Activated T-cell treated with anti-CD3 and anti-CD28 coated beads, Interleukin-2, amount 50 U/mL, for 72 hours (primary cell): ENCODE measurements around the gene SOCS7. TPM values are rescaled to one million over a fixed set of nuclear protein-coding genes. Genes with fewer than 3 reads are reported as not detected.

Experiments
- ATAC-seq, 2 donors: fragments of 150-1000 bp; cut with Tn5 transposase; replicated peaks in 1 of 2; 2 replicates each; pipeline ENCODE4 v1.10.0; 2021; ENCODE audit warnings: moderate library complexity in 2 of 2, mild to moderate bottlenecking in 1 of 2
- DNase-seq, 2 donors: peaks; one replicate each; pipeline ENCODE4 v3.0.0; 2021 to 2022; ENCODE audit warnings: mixed read lengths in 1 of 2
- H3K27ac Mint-ChIP-seq: one replicate; pipeline ENCODE4 v1.8.0; 2022; ENCODE audit warnings: mild to moderate bottlenecking, moderate library complexity, mixed read lengths
- H3K27me3 Mint-ChIP-seq: one replicate; pipeline ENCODE4 v1.8.0; 2022; ENCODE audit warnings: low read depth, mixed read lengths
- H3K36me3 Mint-ChIP-seq, 2 donors: one replicate each; pipeline ENCODE4 v1.8.0; 2022; ENCODE audit warnings: mixed read lengths in 2 of 2, mild to moderate bottlenecking in 1 of 2; ENCODE audit not compliant: insufficient read depth in 2 of 2
- H3K4me1 Mint-ChIP-seq: one replicate; pipeline ENCODE4 v1.8.0; 2022; ENCODE audit warnings: low read depth, mixed read lengths
- H3K4me3 Mint-ChIP-seq, 2 donors: one replicate each; pipeline ENCODE4 v1.8.0; 2022; ENCODE audit warnings: mild to moderate bottlenecking in 2 of 2, mixed read lengths in 2 of 2, moderate library complexity in 2 of 2
- H3K9me3 Mint-ChIP-seq, 2 donors: one replicate each; pipeline ENCODE4 v1.8.0; 2022; ENCODE audit warnings: mixed read lengths in 2 of 2
- total RNA-seq, 2 donors: library from RNA; stranded (reverse); gene quantifications; one replicate each; pipeline ENCODE4 v1.2.3, GENCODE V29; 2022

SOCS7 gene
- total RNA-seq, 2 donors from 2014 or later, result 35.7 to 44.7 TPM

- Mint-ChIP-seq H3K9me3 (no peaks in the 10 kb centered on the region), H3K36me3 (no peaks in the 10 kb centered on the region), H3K4me3 (no peak overlapping the region), H3K27ac (no peak overlapping the region), H3K27me3 (no peaks in the 10 kb centered on the region), H3K4me1 (no peaks in the 10 kb centered on the region)
- DNase-seq (no peak), ATAC-seq (no peak)
These were observed 8.6 kb upstream of the SOCS7 start for GRCh38 chr17:38342886-38343607.

- ATAC-seq (no peak), DNase-seq (no peak)
- no peaks in the 10 kb centered on the region for H3K9me3 Mint-ChIP-seq
- no peaks in the 10 kb centered on the region for H3K36me3 Mint-ChIP-seq
- H3K4me3 Mint-ChIP-seq, result no peak within 1 kb of the TSS
- H3K4me1 Mint-ChIP-seq, result peaks cover under 1% of the 10 kb centered on the region
- no peaks in the 10 kb centered on the region for H3K27me3 Mint-ChIP-seq
- no peak within 1 kb of the TSS for H3K27ac Mint-ChIP-seq
These were observed 7.8 kb upstream of the SOCS7 start, which contains the start of gene GPR179 for GRCh38 chr17:38343608-38344419. Gene GPR179 (minus strand): TSS chr17:38343956. CDS start chr17:38343789, 167 bp downstream.

- no peaks in the 10 kb centered on the region for H3K36me3 Mint-ChIP-seq
- no peaks in the 10 kb centered on the region for H3K9me3 Mint-ChIP-seq
- no peak overlapping the region for H3K4me3 Mint-ChIP-seq
- H3K27me3 Mint-ChIP-seq, result no peaks in the 10 kb centered on the region
- peaks cover 7% of the 10 kb centered on the region for H3K4me1 Mint-ChIP-seq
- no peak for DNase-seq
- no peak overlapping the region for H3K27ac Mint-ChIP-seq
- no peak for ATAC-seq
These were observed 7.3 kb upstream of the SOCS7 start for GRCh38 chr17:38344420-38344745.

GRCh38 chr17:38345743-38346142 is 5.9 kb upstream of the SOCS7 start:
- H3K27me3 Mint-ChIP-seq, result no peaks in the 10 kb centered on the region
- peaks cover 14% of the 10 kb centered on the region for H3K4me1 Mint-ChIP-seq
- no peak for DNase-seq
- H3K36me3 Mint-ChIP-seq, result no peaks in the 10 kb centered on the region
- no peaks in the 10 kb centered on the region for H3K9me3 Mint-ChIP-seq
- no peak overlapping the region for H3K27ac Mint-ChIP-seq
- ATAC-seq, result no peak
- no peak overlapping the region for H3K4me3 Mint-ChIP-seq

GRCh38 chr17:38349097-38349730 is 2.4 kb upstream of the SOCS7 start:
- Mint-ChIP-seq H3K27me3 (no peaks in the 10 kb centered on the region), H3K27ac (no peak overlapping the region)

GRCh38 chr17:38350035-38350434 is 1.6 kb upstream of the SOCS7 start:
- Mint-ChIP-seq H3K36me3 (no peaks in the 10 kb centered on the region), H3K27me3 (no peaks in the 10 kb centered on the region), H3K9me3 (no peaks in the 10 kb centered on the region), H3K4me3 (peak overlapping the region in 1 of 2 donors; percentile 22), H3K27ac (no peak overlapping the region), H3K4me1 (peaks cover 35% of the 10 kb centered on the region)
- ATAC-seq (no peak), DNase-seq (no peak)

More at GRCh38 chr17:38349097-38349730, 2.4 kb upstream of the SOCS7 start:
- DNase-seq (peak; percentile 84 to 86), ATAC-seq (peak; percentile 41 to 51)
- H3K4me1 Mint-ChIP-seq, result peaks cover 27% of the 10 kb centered on the region
- H3K9me3 Mint-ChIP-seq, result no peaks in the 10 kb centered on the region
- no peaks in the 10 kb centered on the region for H3K36me3 Mint-ChIP-seq
- H3K4me3 Mint-ChIP-seq, result peak overlapping the region in 1 of 2 donors; percentile 3

- ATAC-seq (peak in 1 of 2 donors; percentile 1), DNase-seq (peak; percentile 22 to 34)
- H3K4me1 Mint-ChIP-seq, result peaks cover 57% of the 10 kb centered on the region
- no peaks in the 10 kb centered on the region for H3K36me3 Mint-ChIP-seq
- H3K27ac Mint-ChIP-seq, result no peak overlapping the region
- H3K27me3 Mint-ChIP-seq, result no peaks in the 10 kb centered on the region
- peak overlapping the region; percentile 79 to 84 for H3K4me3 Mint-ChIP-seq
- H3K9me3 Mint-ChIP-seq, result no peaks in the 10 kb centered on the region
These were observed 821 bp downstream of the SOCS7 start for GRCh38 chr17:38352245-38353085.

- DNase-seq (no peak), ATAC-seq (no peak)
- Mint-ChIP-seq H3K27ac (no peak overlapping the region), H3K36me3 (no peaks in the 10 kb centered on the region), H3K27me3 (no peaks in the 10 kb centered on the region), H3K9me3 (no peaks in the 10 kb centered on the region), H3K4me1 (peaks cover 60% of the 10 kb centered on the region), H3K4me3 (peak overlapping the region; percentile 79 to 84)
These were observed 1.5 kb downstream of the SOCS7 start for GRCh38 chr17:38353086-38353604.

- no peak for ATAC-seq
- Mint-ChIP-seq H3K27me3 (no peaks in the 10 kb centered on the region), H3K27ac (no peak overlapping the region), H3K9me3 (no peaks in the 10 kb centered on the region), H3K4me1 (peaks cover 60% of the 10 kb centered on the region), H3K36me3 (no peaks in the 10 kb centered on the region), H3K4me3 (peak overlapping the region; percentile 79 to 84)
- DNase-seq, result no peak
These were observed 2.0 kb downstream of the SOCS7 start for GRCh38 chr17:38353668-38354067.

- no peaks in the 10 kb centered on the region for H3K9me3 Mint-ChIP-seq
- DNase-seq (no peak), ATAC-seq (no peak)
- H3K4me1 Mint-ChIP-seq, result peaks cover 54% of the 10 kb centered on the region
- H3K27me3 Mint-ChIP-seq, result no peaks in the 10 kb centered on the region
- H3K27ac Mint-ChIP-seq, result peak overlapping the region; percentile 8
- H3K4me3 Mint-ChIP-seq, result peak overlapping the region; percentile 79 to 84
- H3K36me3 Mint-ChIP-seq, result no peaks in the 10 kb centered on the region
These were observed 2.8 kb downstream of the SOCS7 start for GRCh38 chr17:38354466-38354865.

- H3K9me3 Mint-ChIP-seq, result no peaks in the 10 kb centered on the region
- H3K4me3 Mint-ChIP-seq, result peak overlapping the region in 1 of 2 donors; percentile 10
- H3K27ac Mint-ChIP-seq, result no peak overlapping the region
These were observed 3.6 kb downstream of the SOCS7 start for GRCh38 chr17:38355251-38355650.

GRCh38 chr17:38357486-38358123 is 6.0 kb downstream of the SOCS7 start:
- ATAC-seq, result no peak
- H3K4me3 Mint-ChIP-seq, result no peak overlapping the region
- H3K9me3 Mint-ChIP-seq, result no peaks in the 10 kb centered on the region
- H3K4me1 Mint-ChIP-seq, result peaks cover 47% of the 10 kb centered on the region
- H3K36me3 Mint-ChIP-seq, result no peaks in the 10 kb centered on the region
- H3K27ac Mint-ChIP-seq, result no peak overlapping the region
- no peak for DNase-seq
- H3K27me3 Mint-ChIP-seq, result no peaks in the 10 kb centered on the region

More at GRCh38 chr17:38355251-38355650, 3.6 kb downstream of the SOCS7 start:
- no peak for ATAC-seq
- H3K27me3 Mint-ChIP-seq, result no peaks in the 10 kb centered on the region
- peaks cover 52% of the 10 kb centered on the region for H3K4me1 Mint-ChIP-seq
- H3K36me3 Mint-ChIP-seq, result no peaks in the 10 kb centered on the region
- DNase-seq, result no peak
